ENCODE measurements around the gene DERA.
A peak's percentile ranks its signal among the peaks of the same experiment; 100 is the strongest.
"Not testable (repeated sequence)": the region's sequence is repeated elsewhere in the genome, so short reads cannot be mapped to it uniquely, and the experiment has no call there.

DERA gene

GRCh38 chr12:15863984-15864383 is 47.1 kb upstream of the DERA start:
- H3K4me2 ChIP-seq (ENCODE audit: insufficient read depth, low read length): no peak overlapping the region
- H3K9me3 ChIP-seq (ENCODE audit: insufficient read depth, low read length, severe bottlenecking): no peaks in the 10 kb centered on the region
- no peak overlapping the region for H2AFZ ChIP-seq (ENCODE audit: low read depth, low read length)
- DNase-seq (no peak), ATAC-seq (ENCODE audit: insufficient read depth, low read depth) (peak; percentile 37; the same call in 1 of the 3 replicates)
- no peaks in the 10 kb centered on the region for H3K36me3 ChIP-seq (ENCODE audit: insufficient read depth, low read length)
- H3K27me3 ChIP-seq (ENCODE audit: insufficient read depth, low read length, poor library complexity): peaks cover 17% of the 10 kb centered on the region
- no peaks in the 10 kb centered on the region for H3K4me1 ChIP-seq (ENCODE audit: insufficient read depth, low read length)
- H4K20me1 ChIP-seq (ENCODE audit: insufficient read depth, low read length): no peaks in the 10 kb centered on the region
- TF ChIP-seq CTCF (IDR thresholded peaks at IDR 0.05; ENCODE audit: borderline replicate concordance, extremely low read depth, low read length, poor library complexity, severe bottlenecking): no peak
- TF ChIP-seq EZH2 (IDR thresholded peaks at IDR 0.05; ENCODE audit: borderline replicate concordance, low read depth, low read length, severe bottlenecking): no peak
- H3K4me3 ChIP-seq (ENCODE audit: low read depth in 1 of 2, low read length in 2 of 2): no peak overlapping the region
- no peak overlapping the region for H3K9ac ChIP-seq (ENCODE audit: low read depth, low read length)
- no peak overlapping the region for H3K27ac ChIP-seq (ENCODE audit: low read length)
- H3K79me2 ChIP-seq (ENCODE audit: insufficient read depth, low read length): no peaks in the 10 kb centered on the region

- Histone ChIP-seq H3K9ac (ENCODE audit: low read depth, low read length) (no peak overlapping the region), H3K4me1 (ENCODE audit: insufficient read depth, low read length) (no peaks in the 10 kb centered on the region), H2AFZ (ENCODE audit: low read depth, low read length) (no peak overlapping the region), H3K9me3 (ENCODE audit: insufficient read depth, low read length, severe bottlenecking) (no peaks in the 10 kb centered on the region), H3K79me2 (ENCODE audit: insufficient read depth, low read length) (no peaks in the 10 kb centered on the region), H3K27ac (ENCODE audit: low read length) (no peak overlapping the region), H3K36me3 (ENCODE audit: insufficient read depth, low read length) (no peaks in the 10 kb centered on the region), H3K27me3 (ENCODE audit: insufficient read depth, low read length, poor library complexity) (peaks cover 3% of the 10 kb centered on the region), H4K20me1 (ENCODE audit: insufficient read depth, low read length) (no peaks in the 10 kb centered on the region), H3K4me2 (ENCODE audit: insufficient read depth, low read length) (no peak overlapping the region), H3K4me3 (ENCODE audit: low read depth in 1 of 2, low read length in 2 of 2) (no peak overlapping the region)
- TF ChIP-seq EZH2 (IDR thresholded peaks at IDR 0.05; ENCODE audit: borderline replicate concordance, low read depth, low read length, severe bottlenecking) (no peak), CTCF (IDR thresholded peaks at IDR 0.05; ENCODE audit: borderline replicate concordance, extremely low read depth, low read length, poor library complexity, severe bottlenecking) (no peak)
- ATAC-seq (ENCODE audit: insufficient read depth, low read depth) (no peak), DNase-seq (no peak)
These were observed 42.9 kb upstream of the DERA start for GRCh38 chr12:15868186-15868585.

- no peaks in the 10 kb centered on the region for H3K27me3 ChIP-seq (ENCODE audit: insufficient read depth, low read length, poor library complexity)
- ATAC-seq (ENCODE audit: insufficient read depth, low read depth) (no peak), DNase-seq (no peak)
- no peak overlapping the region for H3K4me3 ChIP-seq (ENCODE audit: low read depth in 1 of 2, low read length in 2 of 2)
- H3K79me2 ChIP-seq (ENCODE audit: insufficient read depth, low read length): no peaks in the 10 kb centered on the region
- H3K9ac ChIP-seq (ENCODE audit: low read depth, low read length): no peak overlapping the region
- H4K20me1 ChIP-seq (ENCODE audit: insufficient read depth, low read length): no peaks in the 10 kb centered on the region
- no peak overlapping the region for H3K27ac ChIP-seq (ENCODE audit: low read length)
- no peaks in the 10 kb centered on the region for H3K9me3 ChIP-seq (ENCODE audit: insufficient read depth, low read length, severe bottlenecking)
- no peaks in the 10 kb centered on the region for H3K36me3 ChIP-seq (ENCODE audit: insufficient read depth, low read length)
- no peaks in the 10 kb centered on the region for H3K4me1 ChIP-seq (ENCODE audit: insufficient read depth, low read length)
- H2AFZ ChIP-seq (ENCODE audit: low read depth, low read length): no peak overlapping the region
- TF ChIP-seq EZH2 (IDR thresholded peaks at IDR 0.05; ENCODE audit: borderline replicate concordance, low read depth, low read length, severe bottlenecking) (no peak), CTCF (IDR thresholded peaks at IDR 0.05; ENCODE audit: borderline replicate concordance, extremely low read depth, low read length, poor library complexity, severe bottlenecking) (no peak)
- H3K4me2 ChIP-seq (ENCODE audit: insufficient read depth, low read length): no peak overlapping the region
These were observed 37.6 kb upstream of the DERA start for GRCh38 chr12:15873556-15873955.

GRCh38 chr12:15874556-15875145 is 36.5 kb upstream of the DERA start:
- H3K4me1 ChIP-seq (ENCODE audit: insufficient read depth, low read length); H3K9me3 ChIP-seq (ENCODE audit: insufficient read depth, low read length, severe bottlenecking); H3K9ac ChIP-seq (ENCODE audit: low read depth, low read length); DNase-seq; H3K79me2 ChIP-seq (ENCODE audit: insufficient read depth, low read length); H4K20me1 ChIP-seq (ENCODE audit: insufficient read depth, low read length); H3K36me3 ChIP-seq (ENCODE audit: insufficient read depth, low read length); H3K27ac ChIP-seq (ENCODE audit: low read length); ATAC-seq (ENCODE audit: insufficient read depth, low read depth); H3K4me2 ChIP-seq (ENCODE audit: insufficient read depth, low read length); H3K27me3 ChIP-seq (ENCODE audit: insufficient read depth, low read length, poor library complexity); H3K4me3 ChIP-seq (ENCODE audit: low read depth in 1 of 2, low read length in 2 of 2); H2AFZ ChIP-seq (ENCODE audit: low read depth, low read length): not testable (repeated sequence)

Measured in DND-41 (cell line).